Rectal smooth muscle tissue (tissue), 1 donor: Measurements from ENCODE around the gene GPANK1.

Source experiments
- H3K27ac ChIP-seq: one replicate; pipeline ENCODE4 v1.7.0; 2013; ENCODE audit warnings: low read depth, low read length, inconsistent platforms
- H3K27me3 ChIP-seq: one replicate; pipeline ENCODE4 v1.7.0; 2013; ENCODE audit warnings: low read length; ENCODE audit not compliant: control insufficient read depth, insufficient read depth
- H3K36me3 ChIP-seq: one replicate; pipeline ENCODE4 v1.7.0; 2013; ENCODE audit warnings: low read length; ENCODE audit not compliant: control insufficient read depth, insufficient read depth
- H3K4me1 ChIP-seq: one replicate; pipeline ENCODE4 v1.7.0; 2013; ENCODE audit warnings: low read length; ENCODE audit not compliant: control insufficient read depth, insufficient read depth
- H3K4me3 ChIP-seq: one replicate; pipeline ENCODE4 v1.7.0; 2013; ENCODE audit warnings: low read length
- H3K9ac ChIP-seq: one replicate; pipeline ENCODE4 v1.7.0; 2013; ENCODE audit warnings: low read length

The GPANK1 gene

DNA sequence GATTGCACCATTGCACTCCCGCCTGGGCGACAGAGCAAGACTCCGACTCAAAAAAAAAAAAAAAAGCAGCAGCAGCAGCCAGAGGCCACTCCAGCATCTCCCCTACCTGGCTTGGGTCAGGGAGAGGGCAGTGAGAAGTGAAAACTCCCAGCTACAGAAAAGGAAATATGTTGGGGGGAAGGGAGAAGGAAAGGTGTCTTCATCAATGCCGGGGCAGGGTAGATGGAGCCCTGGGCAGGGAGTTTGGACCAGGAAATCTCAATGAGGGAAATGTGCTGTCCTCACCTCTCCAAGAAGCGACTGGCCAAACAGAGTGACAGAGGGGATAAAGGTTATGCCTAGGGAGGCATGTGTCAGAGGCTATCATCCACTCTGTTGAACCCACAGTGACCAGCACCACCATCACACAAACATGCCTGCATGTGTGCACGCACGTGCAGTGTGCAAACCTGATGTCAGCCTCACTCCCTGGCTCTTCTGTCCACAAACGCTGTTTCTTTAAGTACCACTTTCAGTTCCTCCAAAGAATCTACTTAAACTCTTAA, 50.6 kb downstream of the GPANK1 start:
- no peak overlapping the region for H3K9ac ChIP-seq
- no peaks in the 10 kb centered on the region for H3K36me3 ChIP-seq
- no peaks in the 10 kb centered on the region for H3K27me3 ChIP-seq
- H3K4me3 ChIP-seq: no peak overlapping the region
- no peak overlapping the region for H3K27ac ChIP-seq
- no peaks in the 10 kb centered on the region for H3K4me1 ChIP-seq
